SW480 (cell line): ENCODE results near the gene MTA1.

Source experiments
- DNase-seq: peaks from one replicate; pipeline ENCODE4 v3.0.0-alpha.2; 2016; ENCODE audit warnings: low spot score

MTA1 gene

GRCh38 chr14:105476831-105477659, 57.4 kb downstream of the MTA1 start:
- no peak for DNase-seq

- DNase-seq, result no peak
Measured at GRCh38 chr14:105477660-105478397, 58.2 kb downstream of the MTA1 start.

- DNase-seq, result no peak
Measured at GRCh38 chr14:105478398-105479251, 59.0 kb downstream of the MTA1 start.

GRCh38 chr14:105479431-105480158, 60.0 kb downstream of the MTA1 start:
- DNase-seq, result no peak

- no peak for DNase-seq
Measured at GRCh38 chr14:105480199-105480746, 60.6 kb downstream of the MTA1 start.

GRCh38 chr14:105480807-105481801, 61.5 kb downstream of the MTA1 start:
- peak; percentile 90 for DNase-seq

- peak; percentile 96 for DNase-seq
Measured at GRCh38 chr14:105481886-105482457, 62.3 kb downstream of the MTA1 start.

GRCh38 chr14:105482486-105483110, 63.0 kb downstream of the MTA1 start:
- no peak for DNase-seq

GRCh38 chr14:105483300-105484068, 63.9 kb downstream of the MTA1 start:
- no peak for DNase-seq

- no peak for DNase-seq
Measured at GRCh38 chr14:105484069-105484996, 64.7 kb downstream of the MTA1 start.

- no peak for DNase-seq
Measured at GRCh38 chr14:105484997-105485393, 65.4 kb downstream of the MTA1 start.

- peak; percentile 74 for DNase-seq
Measured at GRCh38 chr14:105485739-105486162, 66.1 kb downstream of the MTA1 start.

- no peak for DNase-seq
Measured at GRCh38 chr14:105486163-105486973, 66.7 kb downstream of the MTA1 start, which contains the start of gene CRIP1. TSS of gene CRIP1 (plus strand) at chr14:105486886. CDS start at chr14:105487260, 374 bp downstream.

- DNase-seq, result no peak
Measured at GRCh38 chr14:105486974-105487448, 67.4 kb downstream of the MTA1 start.

- DNase-seq, result no peak
Measured at GRCh38 chr14:105487449-105487985, 67.9 kb downstream of the MTA1 start.
